ENCODE data around the gene RAB27A. TPM values are rescaled to one million over a fixed set of nuclear protein-coding genes. Genes with fewer than 3 reads are reported as not detected.

RAB27A gene
- total and polyA plus RNA-seq, 4 donors, result 20.5 to 67.5 (median 44.5) TPM

- intact Hi-C loops (cut with DNase I), result no loop called here
- peaks cover 0 to 4% of the 10 kb centered on the region in 2 donors for H3K36me3 ChIP-seq (ENCODE audit: control insufficient read depth in 1 of 2, insufficient read depth in 2 of 2, low read length in 1 of 2)
- 97 to 100% methylated on average over 1 of the region's 1 CpG for WGBS, 2 donors
Measured at GRCh38 chr15:55230953-55231352, 58.7 kb downstream of the RAB27A start.

GRCh38 chr15:55230051-55230670 lies 59.5 kb downstream of the RAB27A start:
- 55 to 60% methylated on average over 3 of the region's 3 CpGs for WGBS, 2 donors
- no peaks in the 10 kb centered on the region for H3K4me1 ChIP-seq (ENCODE audit: control insufficient read depth in 1 of 2, insufficient read depth in 2 of 2, low read length in 2 of 2)
- intact Hi-C loops (cut with DNase I), result no loop called here
- H3K9me3 ChIP-seq (ENCODE audit: control insufficient read depth, low read length), result no peaks in the 10 kb centered on the region
- no peaks in the 10 kb centered on the region for H3K27me3 ChIP-seq (ENCODE audit: control insufficient read depth in 1 of 2, insufficient read depth in 2 of 2, low read length in 1 of 2)
- peak overlapping the region in 1 of 2 donors; percentile 0 for H3K27ac ChIP-seq (ENCODE audit: low read depth in 1 of 2, low read length in 2 of 2)
- DNase-seq, result no peak
- no peak overlapping the region for H3K4me3 ChIP-seq (ENCODE audit: low read length in 2 of 2)
- peaks cover under 1 to 4% of the 10 kb centered on the region in 2 donors for H3K36me3 ChIP-seq (ENCODE audit: control insufficient read depth in 1 of 2, insufficient read depth in 2 of 2, low read length in 1 of 2)
- ATAC-seq (ENCODE audit: low FRiP score), result no peak

More at GRCh38 chr15:55230953-55231352, 58.7 kb downstream of the RAB27A start:
- Histone ChIP-seq H3K4me1 (ENCODE audit: control insufficient read depth in 1 of 2, insufficient read depth in 2 of 2, low read length in 2 of 2) (no peaks in the 10 kb centered on the region), H3K27me3 (ENCODE audit: control insufficient read depth in 1 of 2, insufficient read depth in 2 of 2, low read length in 1 of 2) (no peaks in the 10 kb centered on the region), H3K4me3 (ENCODE audit: low read length in 2 of 2) (no peak overlapping the region), H3K27ac (ENCODE audit: low read depth in 1 of 2, low read length in 2 of 2) (no peak overlapping the region), H3K9me3 (ENCODE audit: control insufficient read depth, low read length) (no peaks in the 10 kb centered on the region)
- no peak for ATAC-seq (ENCODE audit: low FRiP score)
- no peak for DNase-seq

- H3K4me1 ChIP-seq (ENCODE audit: control insufficient read depth in 1 of 2, insufficient read depth in 2 of 2, low read length in 2 of 2), result no peaks in the 10 kb centered on the region
- H3K36me3 ChIP-seq (ENCODE audit: control insufficient read depth in 1 of 2, insufficient read depth in 2 of 2, low read length in 1 of 2), result peaks cover 2 to 4% of the 10 kb centered on the region in 2 donors
- intact Hi-C loops (cut with DNase I), result no loop called here
- H3K4me3 ChIP-seq (ENCODE audit: low read length in 2 of 2), result no peak overlapping the region
- ATAC-seq (ENCODE audit: low FRiP score) (no peak), DNase-seq (no peak)
- 82 to 91% methylated on average over 2 of the region's 2 CpGs for WGBS, 2 donors
- H3K27ac ChIP-seq (ENCODE audit: low read depth in 1 of 2, low read length in 2 of 2), result no peak overlapping the region
- H3K27me3 ChIP-seq (ENCODE audit: control insufficient read depth in 1 of 2, insufficient read depth in 2 of 2, low read length in 1 of 2), result no peaks in the 10 kb centered on the region
- H3K9me3 ChIP-seq (ENCODE audit: control insufficient read depth, low read length), result no peaks in the 10 kb centered on the region
Measured at GRCh38 chr15:55226127-55226526, 63.5 kb downstream of the RAB27A start.

- no peaks in the 10 kb centered on the region for H3K4me1 ChIP-seq (ENCODE audit: control insufficient read depth in 1 of 2, insufficient read depth in 2 of 2, low read length in 2 of 2)
- intact Hi-C loops (cut with DNase I), result no loop called here
Measured at GRCh38 chr15:55224892-55225291, 64.7 kb downstream of the RAB27A start.

GRCh38 chr15:55222588-55222987 lies 67.0 kb downstream of the RAB27A start:
- ATAC-seq (ENCODE audit: low FRiP score), result no peak

More at GRCh38 chr15:55224892-55225291, 64.7 kb downstream of the RAB27A start:
- DNase-seq, result no peak
- ATAC-seq (ENCODE audit: low FRiP score), result no peak
- Histone ChIP-seq H3K27me3 (ENCODE audit: control insufficient read depth in 1 of 2, insufficient read depth in 2 of 2, low read length in 1 of 2) (no peaks in the 10 kb centered on the region), H3K27ac (ENCODE audit: low read depth in 1 of 2, low read length in 2 of 2) (no peak overlapping the region), H3K4me3 (ENCODE audit: low read length in 2 of 2) (no peak overlapping the region), H3K36me3 (ENCODE audit: control insufficient read depth in 1 of 2, insufficient read depth in 2 of 2, low read length in 1 of 2) (peaks cover 2 to 4% of the 10 kb centered on the region in 2 donors), H3K9me3 (ENCODE audit: control insufficient read depth, low read length) (no peaks in the 10 kb centered on the region)

GRCh38 chr15:55221090-55222011 lies 68.3 kb downstream of the RAB27A start:
- intact Hi-C loops (cut with DNase I), result loop anchor here in 1 of 2 donors (2.0 kb wide), 1 partner anchor 69 kb away; no protein-coding TSS in a partner anchor
- 51 to 54% methylated on average over 6 of the region's 6 CpGs for WGBS, 2 donors
- Histone ChIP-seq H3K4me1 (ENCODE audit: control insufficient read depth in 1 of 2, insufficient read depth in 2 of 2, low read length in 2 of 2) (no peaks in the 10 kb centered on the region), H3K27ac (ENCODE audit: low read depth in 1 of 2, low read length in 2 of 2) (peak overlapping the region; percentile 61 to 78), H3K9me3 (ENCODE audit: control insufficient read depth, low read length) (no peaks in the 10 kb centered on the region), H3K36me3 (ENCODE audit: control insufficient read depth in 1 of 2, insufficient read depth in 2 of 2, low read length in 1 of 2) (peaks cover 2 to 3% of the 10 kb centered on the region in 2 donors), H3K4me3 (ENCODE audit: low read length in 2 of 2) (no peak overlapping the region), H3K27me3 (ENCODE audit: control insufficient read depth in 1 of 2, insufficient read depth in 2 of 2, low read length in 1 of 2) (no peaks in the 10 kb centered on the region)
- DNase-seq, result no peak
- ATAC-seq (ENCODE audit: low FRiP score), result peak; percentile 78

More at GRCh38 chr15:55222588-55222987, 67.0 kb downstream of the RAB27A start:
- Histone ChIP-seq H3K9me3 (ENCODE audit: control insufficient read depth, low read length) (no peaks in the 10 kb centered on the region), H3K36me3 (ENCODE audit: control insufficient read depth in 1 of 2, insufficient read depth in 2 of 2, low read length in 1 of 2) (peaks cover 2 to 4% of the 10 kb centered on the region in 2 donors), H3K27me3 (ENCODE audit: control insufficient read depth in 1 of 2, insufficient read depth in 2 of 2, low read length in 1 of 2) (no peaks in the 10 kb centered on the region), H3K4me3 (ENCODE audit: low read length in 2 of 2) (no peak overlapping the region), H3K4me1 (ENCODE audit: control insufficient read depth in 1 of 2, insufficient read depth in 2 of 2, low read length in 2 of 2) (no peaks in the 10 kb centered on the region), H3K27ac (ENCODE audit: low read depth in 1 of 2, low read length in 2 of 2) (no peak overlapping the region)
- no peak for DNase-seq
- intact Hi-C loops (cut with DNase I), result no loop called here

GRCh38 chr15:55220606-55221005 lies 69.0 kb downstream of the RAB27A start:
- no peak overlapping the region for H3K4me3 ChIP-seq (ENCODE audit: low read length in 2 of 2)
- H3K27me3 ChIP-seq (ENCODE audit: control insufficient read depth in 1 of 2, insufficient read depth in 2 of 2, low read length in 1 of 2), result no peaks in the 10 kb centered on the region
- DNase-seq (no peak), ATAC-seq (ENCODE audit: low FRiP score) (no peak)
- no peaks in the 10 kb centered on the region for H3K4me1 ChIP-seq (ENCODE audit: control insufficient read depth in 1 of 2, insufficient read depth in 2 of 2, low read length in 2 of 2)
- H3K36me3 ChIP-seq (ENCODE audit: control insufficient read depth in 1 of 2, insufficient read depth in 2 of 2, low read length in 1 of 2), result peaks cover 0 to 2% of the 10 kb centered on the region in 2 donors
- intact Hi-C loops (cut with DNase I), result loop anchor here (1.0 to 2.0 kb wide), 2 partner anchors 69 to 70 kb away; partner anchors contain the start of gene RAB27A (in 1 of the 2)
- no peaks in the 10 kb centered on the region for H3K9me3 ChIP-seq (ENCODE audit: control insufficient read depth, low read length)
- peak overlapping the region in 1 of 2 donors; percentile 61 for H3K27ac ChIP-seq (ENCODE audit: low read depth in 1 of 2, low read length in 2 of 2)

GRCh38 chr15:55218056-55218455 lies 71.6 kb downstream of the RAB27A start:
- no peak overlapping the region for H3K27ac ChIP-seq (ENCODE audit: low read depth in 1 of 2, low read length in 2 of 2)
- DNase-seq, result no peak
- intact Hi-C loops (cut with DNase I), result loop anchor here in 1 of 2 donors (5.0 to 10.0 kb wide), 2 partner anchors 187 to 219 kb away; partner anchors contain the start of genes CCPG1 and PIERCE2
- H3K4me1 ChIP-seq (ENCODE audit: control insufficient read depth in 1 of 2, insufficient read depth in 2 of 2, low read length in 2 of 2), result no peaks in the 10 kb centered on the region
- ATAC-seq (ENCODE audit: low FRiP score), result no peak
- no peaks in the 10 kb centered on the region for H3K27me3 ChIP-seq (ENCODE audit: control insufficient read depth in 1 of 2, insufficient read depth in 2 of 2, low read length in 1 of 2)
- no peak overlapping the region for H3K4me3 ChIP-seq (ENCODE audit: low read length in 2 of 2)
- 52 to 54% methylated on average over 2 of the region's 2 CpGs for WGBS, 2 donors
- peaks cover 0 to 1% of the 10 kb centered on the region in 2 donors for H3K36me3 ChIP-seq (ENCODE audit: control insufficient read depth in 1 of 2, insufficient read depth in 2 of 2, low read length in 1 of 2)
- H3K9me3 ChIP-seq (ENCODE audit: control insufficient read depth, low read length), result no peaks in the 10 kb centered on the region

All from aorta (tissue), 5 donors.